ENCODE data around the gene CDKN2B-AS1.

Gene CDKN2B-AS1

DNA sequence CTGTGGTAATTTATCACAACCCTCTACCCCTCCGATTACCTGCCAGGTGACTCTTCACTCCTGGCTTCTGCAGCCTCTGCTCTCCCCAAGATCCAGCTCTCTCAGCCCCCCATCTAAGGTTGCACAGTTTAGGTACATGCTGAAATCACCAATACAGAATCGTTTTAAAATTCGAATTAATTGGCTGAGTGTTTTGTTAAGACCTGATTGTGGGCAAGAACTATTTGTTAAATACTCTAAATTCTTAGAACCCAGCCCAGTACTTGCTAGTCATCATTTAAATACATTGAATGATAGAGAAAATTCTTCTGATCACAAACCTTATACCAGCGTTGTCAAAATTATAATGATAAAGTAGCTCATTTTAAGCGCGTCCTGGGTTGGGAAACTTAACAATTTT, 162.0 kb downstream of the CDKN2B-AS1 start:
- TF ChIP-seq CTCF (conservative IDR thresholded peaks at IDR 0.05; ENCODE audit: low read length) = no peak
- H3K4me3 ChIP-seq (ENCODE audit: low read length) = no peak overlapping the region

GRCh38 chr9:22157276-22157675, 162.7 kb downstream of the CDKN2B-AS1 start:
- no peak overlapping the region for H3K4me3 ChIP-seq (ENCODE audit: low read length)
- no peak for TF ChIP-seq CTCF (conservative IDR thresholded peaks at IDR 0.05; ENCODE audit: low read length)
- DNase-seq (ENCODE audit: low read depth) = no peak

More for the DNA sequence above, 162.0 kb downstream of the CDKN2B-AS1 start:
- DNase-seq (ENCODE audit: low read depth) = no peak

- TF ChIP-seq CTCF (conservative IDR thresholded peaks at IDR 0.05; ENCODE audit: low read length) = no peak
- DNase-seq (ENCODE audit: low read depth) = no peak
- no peak overlapping the region for H3K4me3 ChIP-seq (ENCODE audit: low read length)
These were observed 163.2 kb downstream of the CDKN2B-AS1 start for GRCh38 chr9:22157828-22158227.

- no peak for DNase-seq (ENCODE audit: low read depth)
- no peak for TF ChIP-seq CTCF (conservative IDR thresholded peaks at IDR 0.05; ENCODE audit: low read length)
- H3K4me3 ChIP-seq (ENCODE audit: low read length) = no peak overlapping the region
These were observed 163.7 kb downstream of the CDKN2B-AS1 start for GRCh38 chr9:22158271-22158670.

- peak; percentile 65 for DNase-seq (ENCODE audit: low read depth)
- H3K4me3 ChIP-seq (ENCODE audit: low read length) = no peak overlapping the region
- TF ChIP-seq CTCF (conservative IDR thresholded peaks at IDR 0.05; ENCODE audit: low read length) = no peak
These were observed 164.3 kb downstream of the CDKN2B-AS1 start for GRCh38 chr9:22158927-22159346.

DNA sequence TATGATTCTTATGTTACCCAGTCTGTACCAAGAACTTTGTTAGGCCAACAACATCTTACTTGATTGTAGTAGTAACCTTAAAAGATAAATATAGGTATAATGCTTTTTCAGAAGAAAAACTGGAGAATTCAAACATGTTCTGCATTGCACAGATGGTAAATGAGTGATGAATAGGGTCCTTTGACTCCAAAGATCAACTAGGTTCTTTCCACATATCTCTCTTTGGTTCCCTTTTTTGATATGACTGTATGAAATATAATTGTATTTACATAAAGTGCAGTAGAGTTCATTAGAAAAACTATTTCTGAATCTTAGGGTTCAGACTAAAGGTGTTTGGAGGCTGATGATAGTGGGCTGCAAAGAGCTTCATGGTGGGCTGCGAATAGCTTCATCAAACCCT, 165.0 kb downstream of the CDKN2B-AS1 start:
- no peak overlapping the region for H3K4me3 ChIP-seq (ENCODE audit: low read length)
- DNase-seq (ENCODE audit: low read depth) = no peak
- no peak for TF ChIP-seq CTCF (conservative IDR thresholded peaks at IDR 0.05; ENCODE audit: low read length)

GRCh38 chr9:22160221-22160620, 165.6 kb downstream of the CDKN2B-AS1 start:
- no peak overlapping the region for H3K4me3 ChIP-seq (ENCODE audit: low read length)
- DNase-seq (ENCODE audit: low read depth) = peak; percentile 93
- TF ChIP-seq CTCF (conservative IDR thresholded peaks at IDR 0.05; ENCODE audit: low read length) = no peak
